Gastroesophageal sphincter (tissue), 3 donors: Measurements from ENCODE around the gene SDK1.

ENCODE experiments used
- CTCF ChIP-seq, 4 experiments: fragments of 200-600 bp in 2 of 4; fragments of 450-650 bp in 2 of 4; sonication (generic) in 1 of 4; IDR thresholded peaks; one replicate each; pipeline ENCODE4 v1.5.1; 2017 to 2019; ENCODE audit warnings: antibody characterized with exemption in 4 of 4, mild to moderate bottlenecking in 2 of 4, moderate library complexity in 2 of 4
- EP300 ChIP-seq: sonication (generic); formaldehyde crosslinking; IDR thresholded peaks from one replicate; pipeline ENCODE4 v1.6.1; 2017; ENCODE audit warnings: antibody characterized with exemption, mild to moderate bottlenecking
- POLR2A ChIP-seq, 2 donors: fragments of 450-650 bp; IDR thresholded peaks; one replicate each; pipeline ENCODE4 v1.6.1; 2017; ENCODE audit warnings: antibody characterized with exemption in 2 of 2, mild to moderate bottlenecking in 2 of 2, moderate library complexity in 1 of 2
- POLR2AphosphoS5 ChIP-seq: sonication (generic); formaldehyde crosslinking; IDR thresholded peaks from one replicate; pipeline ENCODE4 v1.6.1; 2017; ENCODE audit warnings: antibody characterized with exemption

GRCh38 chr7:4115442-4115841 lies 814.4 kb downstream of the SDK1 start:
- no peak for TF ChIP-seq POLR2A (IDR thresholded peaks at IDR 0.05)
- TF ChIP-seq CTCF (IDR thresholded peaks at IDR 0.05): no peak
- no peak for TF ChIP-seq POLR2AphosphoS5
- TF ChIP-seq EP300: no peak
